Measurements from ENCODE around the gene CNTN4.
"Not testable (repeated sequence)": the region's sequence is repeated elsewhere in the genome, so short reads cannot be mapped to it uniquely, and the experiment has no call there.

CNTN4 gene

DNA sequence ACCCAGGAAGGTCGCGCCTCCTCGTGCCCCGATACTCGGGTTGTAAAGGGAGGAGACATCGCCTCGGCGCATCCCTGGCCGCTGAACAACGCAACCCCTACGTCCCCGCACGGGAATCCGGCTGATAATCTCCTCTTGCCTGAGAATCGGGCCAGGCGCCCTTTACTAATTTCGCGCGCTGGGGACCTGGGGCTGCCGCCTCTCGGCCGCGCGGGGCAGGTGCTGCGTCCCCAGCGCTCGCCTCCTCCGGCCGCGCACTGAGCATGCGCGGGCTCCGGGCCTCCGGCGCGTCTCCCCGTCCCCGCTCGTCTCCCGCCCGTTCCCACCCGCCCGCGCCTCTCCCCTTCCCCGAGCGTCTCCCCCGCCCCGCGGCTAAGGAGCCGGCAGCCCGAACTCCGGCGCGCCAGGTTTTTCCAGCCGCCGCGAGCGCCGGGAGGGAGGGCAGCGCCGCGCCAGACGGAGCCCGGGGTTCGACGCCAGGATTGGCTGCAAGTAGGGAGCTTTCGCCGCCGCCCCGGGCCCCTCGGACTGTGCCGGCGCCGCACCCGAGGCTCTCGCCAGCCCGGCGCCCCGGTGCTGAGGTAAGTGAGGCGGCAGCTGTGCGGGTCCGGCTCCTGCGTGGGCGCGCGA is at the start of gene CNTN4:
TSS of gene CNTN4 (plus strand) at position 469 of the 630 bp plus-strand sequence.
- DNase-seq = peak; percentile 64

DNA sequence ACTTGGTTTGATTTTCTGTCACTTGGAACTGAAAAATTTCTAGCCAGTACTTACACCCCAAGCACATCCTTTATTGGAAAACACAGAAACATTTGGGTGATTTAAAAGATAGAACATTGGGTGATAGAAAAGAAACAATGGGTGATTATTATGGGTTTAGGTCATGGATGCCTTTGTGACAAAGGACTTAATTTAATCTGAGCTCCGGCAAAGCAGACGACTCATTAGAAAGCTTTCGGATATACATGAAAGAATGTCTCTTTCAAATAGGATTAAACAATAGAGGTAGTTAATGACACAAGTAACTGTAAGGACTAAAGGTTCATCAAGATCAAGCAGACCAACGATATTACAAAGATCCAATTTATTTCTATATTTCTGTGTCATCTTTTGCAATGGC is 37.3 kb upstream of the CNTN4 start:
- DNase-seq = no peak

GRCh38 chr3:2071531-2071930 is 27.1 kb upstream of the CNTN4 start:
- no peak for DNase-seq

- DNase-seq = no peak
These were observed 19.8 kb upstream of the CNTN4 start for GRCh38 chr3:2078821-2079220.

DNA sequence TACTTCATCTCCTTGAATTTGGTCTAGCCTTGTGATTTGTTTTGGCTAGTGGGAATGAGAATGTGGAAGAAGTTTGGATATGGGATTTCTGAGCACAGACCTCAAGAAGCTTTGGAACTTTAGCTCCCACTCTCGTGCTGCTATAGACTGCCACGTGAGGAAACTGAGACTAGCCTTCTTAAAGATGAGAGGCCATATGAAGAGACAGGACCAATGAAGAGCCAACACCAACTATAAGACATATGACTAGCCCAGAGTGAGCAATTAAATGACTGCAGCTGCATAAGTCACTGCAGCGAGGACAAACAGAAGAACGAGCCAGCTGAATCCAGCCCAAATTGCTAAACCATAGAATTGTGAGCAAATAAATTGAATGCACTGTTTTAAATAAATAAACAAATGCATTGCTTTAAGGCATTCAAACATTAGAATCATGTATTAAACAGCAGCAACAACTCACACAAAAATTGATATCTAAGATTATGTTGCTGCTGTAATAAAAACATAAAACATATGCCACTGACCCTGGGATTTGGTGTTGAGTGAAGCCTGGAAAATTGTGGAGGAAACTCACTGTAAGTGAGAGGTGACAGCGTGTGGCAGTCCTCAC is 15.7 kb upstream of the CNTN4 start:
- no peak for DNase-seq

GRCh38 chr3:2083558-2083957 is 15.1 kb upstream of the CNTN4 start:
- not testable (repeated sequence) for DNase-seq

DNA sequence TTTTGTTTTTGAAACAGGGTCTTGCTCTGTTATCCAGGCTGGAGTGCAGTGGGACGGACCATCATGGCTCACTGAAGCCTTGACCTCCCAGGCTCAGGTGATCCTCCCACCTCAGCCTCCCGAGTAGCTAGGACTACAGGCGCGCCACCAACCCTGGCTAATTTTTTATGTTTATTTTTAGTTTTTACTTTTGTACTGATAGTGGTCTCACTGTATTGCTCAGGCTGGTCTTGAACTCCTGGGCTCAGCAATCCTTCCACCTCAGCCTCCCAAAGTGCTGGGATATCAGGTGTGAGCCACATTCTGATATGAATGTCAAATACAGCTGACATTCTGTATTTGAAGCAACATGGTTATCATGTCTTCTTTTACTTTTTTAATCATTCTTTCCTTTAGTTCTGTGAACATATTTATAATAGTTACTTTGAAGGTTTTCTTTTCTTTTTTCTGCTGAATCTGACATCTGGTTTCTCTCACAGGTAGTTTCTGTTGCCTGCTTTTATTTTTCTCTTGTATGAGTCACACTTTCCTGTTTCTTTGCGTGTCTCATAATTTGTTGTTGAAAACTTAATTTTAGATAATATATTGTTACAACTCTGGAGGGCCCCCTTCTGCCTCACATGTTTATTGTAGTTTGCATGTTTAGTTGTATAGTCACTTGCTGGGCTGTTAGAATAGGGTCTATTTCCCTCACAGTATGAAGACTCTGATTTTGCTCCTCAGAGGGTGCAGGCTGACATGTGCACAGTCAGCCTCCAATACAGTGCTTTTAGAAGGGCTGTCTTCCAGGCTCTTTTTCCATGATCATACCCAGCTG is 8.4 kb upstream of the CNTN4 start:
- DNase-seq = no peak

DNA sequence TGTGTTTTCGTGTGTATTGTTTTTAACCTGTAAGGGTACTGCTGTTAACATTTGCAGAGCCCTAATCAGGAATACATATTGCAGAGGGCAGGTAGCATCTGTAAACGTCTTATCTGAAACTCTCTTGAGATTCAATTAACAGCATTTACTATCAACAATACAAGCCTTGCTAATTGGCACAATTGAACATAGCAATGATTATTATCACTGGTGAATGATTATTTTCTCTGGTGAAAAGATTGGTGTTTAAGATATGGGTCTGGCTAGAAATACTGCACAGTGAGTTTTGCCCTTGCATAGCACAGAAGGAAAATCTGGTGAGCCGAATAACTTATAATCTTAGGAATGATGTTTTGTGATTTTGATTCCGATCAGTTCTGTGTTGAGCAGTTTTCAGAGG is 5.9 kb upstream of the CNTN4 start:
- no peak for DNase-seq

GRCh38 chr3:2094941-2095340 is 3.7 kb upstream of the CNTN4 start:
- no peak for DNase-seq

DNA sequence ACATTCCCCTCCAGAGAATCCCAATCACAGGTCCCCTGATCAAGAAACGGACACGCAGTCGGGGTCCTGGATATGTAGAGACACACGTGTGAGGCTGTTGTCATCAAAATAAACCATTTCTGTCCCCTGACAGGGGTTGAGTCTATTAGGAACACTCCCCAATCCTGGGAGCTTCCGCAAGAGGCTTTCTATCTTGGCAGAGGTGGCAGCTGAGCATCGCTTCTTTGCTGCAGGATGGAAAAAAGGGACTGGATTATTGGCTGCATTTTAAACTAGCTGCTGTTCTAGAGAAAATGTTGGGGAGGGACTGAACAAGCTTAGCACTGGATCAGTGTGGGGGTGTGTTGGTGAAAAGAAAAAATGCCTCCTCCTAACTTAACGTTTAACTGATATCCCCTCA is 2.5 kb upstream of the CNTN4 start:
- no peak for DNase-seq

DNA sequence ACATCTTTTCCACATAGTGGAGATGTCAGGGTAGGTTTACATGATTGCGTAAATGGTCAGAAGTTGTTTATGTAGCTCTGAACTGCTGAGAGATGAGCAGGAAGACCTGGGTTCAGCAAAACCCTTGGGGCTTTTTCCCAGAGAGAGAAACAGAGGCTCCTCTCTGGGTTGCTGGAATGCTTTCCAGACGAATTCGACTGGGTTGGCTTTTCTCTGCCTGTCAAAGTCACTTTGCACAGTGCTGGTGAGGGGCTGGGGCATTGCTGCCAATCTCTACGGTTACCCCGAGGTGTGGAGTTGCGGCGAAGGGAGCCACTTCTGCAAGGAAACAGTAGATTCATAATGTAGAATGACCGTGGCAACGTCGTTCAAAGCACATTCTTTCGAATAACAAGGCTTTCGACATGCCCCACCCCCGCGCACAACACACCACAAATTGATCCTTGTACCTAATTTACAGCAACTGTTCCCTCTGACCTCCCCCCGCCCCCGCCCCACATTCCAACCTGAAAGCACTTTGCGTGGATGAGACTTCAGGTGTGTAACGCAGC is 950 bp upstream of the CNTN4 start:
- no peak for DNase-seq

- DNase-seq = no peak
These were observed 484 bp downstream of the CNTN4 start for GRCh38 chr3:2099028-2099671.

DNA sequence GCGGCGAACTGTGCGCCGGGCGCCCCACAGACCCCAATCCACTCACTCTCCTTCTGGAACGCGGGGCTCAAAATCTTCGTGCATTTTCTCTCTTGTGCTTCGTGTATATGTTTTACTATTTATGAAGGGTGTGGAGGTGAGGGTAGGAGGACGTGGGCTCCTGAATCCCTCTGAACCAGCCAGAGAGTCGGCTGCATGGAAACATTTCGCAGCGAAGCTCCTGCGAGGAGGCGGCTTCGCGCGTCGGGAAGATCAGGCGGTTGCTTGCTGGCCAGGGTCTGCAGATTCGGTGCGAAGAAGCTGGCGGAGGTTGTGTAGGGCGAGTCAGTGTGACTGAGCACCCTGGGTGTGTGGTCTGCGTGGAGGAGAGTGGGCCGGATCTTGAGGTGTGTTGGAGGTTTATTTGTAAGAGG is 1.1 kb downstream of the CNTN4 start:
- DNase-seq = no peak

- DNase-seq = no peak
These were observed 7.8 kb downstream of the CNTN4 start for GRCh38 chr3:2106438-2106837.

DNA sequence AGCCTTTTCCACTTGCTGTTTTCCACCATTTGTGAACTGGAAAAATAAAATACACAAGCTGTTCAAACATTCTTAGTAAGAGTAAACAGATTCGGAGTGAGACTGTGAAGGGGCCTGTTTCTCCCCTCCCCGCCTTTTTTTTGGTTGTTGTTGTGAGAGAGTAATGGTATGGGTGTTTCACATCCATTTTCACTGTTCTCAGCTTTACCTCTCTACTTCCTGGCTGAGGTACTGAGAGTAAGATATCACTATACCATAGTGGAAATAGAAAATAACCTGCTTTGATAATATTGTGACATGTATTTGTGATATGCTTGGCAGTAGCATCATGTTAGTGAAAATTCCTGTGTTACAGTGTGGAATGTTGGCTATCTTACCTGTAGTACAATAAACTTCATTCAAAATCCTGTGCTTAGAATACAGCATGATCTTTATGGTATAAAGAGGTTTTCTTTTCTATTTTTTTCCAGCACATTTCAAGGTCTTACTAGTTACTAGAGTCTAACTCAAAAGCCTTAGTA is 12.0 kb downstream of the CNTN4 start:
- DNase-seq = no peak

- no peak for DNase-seq
These were observed 16.1 kb downstream of the CNTN4 start for GRCh38 chr3:2114617-2115275.

GRCh38 chr3:2130726-2131125 is 32.1 kb downstream of the CNTN4 start:
- no peak for DNase-seq

GRCh38 chr3:2133146-2133545 is 34.5 kb downstream of the CNTN4 start:
- no peak for DNase-seq

GRCh38 chr3:2137651-2138050 is 39.0 kb downstream of the CNTN4 start:
- no peak for DNase-seq

GRCh38 chr3:2141482-2141881 is 42.8 kb downstream of the CNTN4 start:
- no peak for DNase-seq

DNA sequence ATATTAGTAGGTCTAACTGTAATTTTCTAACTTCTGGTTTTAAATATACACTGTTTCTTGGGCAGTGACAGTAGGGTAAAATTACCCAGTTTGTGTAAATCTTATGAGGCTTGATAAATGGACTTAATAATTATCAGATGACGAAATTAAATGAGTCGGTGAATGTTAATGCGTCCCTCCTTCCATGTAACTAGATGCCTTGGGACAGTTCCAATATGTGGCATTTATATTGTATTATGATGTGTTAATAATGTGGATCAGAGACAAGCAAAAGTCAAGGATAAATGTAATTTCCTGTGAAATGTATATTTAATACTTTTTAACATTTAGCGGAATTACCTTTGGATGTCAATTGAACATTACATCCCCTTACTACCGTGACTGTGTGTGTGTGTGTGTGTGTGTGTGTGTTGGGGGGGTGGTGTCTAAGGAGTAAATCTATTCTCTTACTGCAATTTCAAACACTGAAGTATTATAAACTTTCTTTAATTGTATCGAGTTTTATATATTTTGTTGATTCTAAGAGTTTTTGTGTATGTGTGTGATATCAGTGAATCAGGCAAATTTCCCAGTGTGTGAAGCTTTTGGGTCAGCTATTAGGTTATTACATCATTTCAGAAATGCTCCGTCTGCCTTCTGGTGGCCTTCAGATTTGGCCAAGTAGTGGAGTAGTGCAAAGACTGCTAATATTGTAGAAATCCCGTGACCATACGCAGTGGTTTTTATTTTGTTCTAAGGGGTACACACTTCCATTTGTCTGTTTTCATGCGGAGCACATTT is 50.1 kb downstream of the CNTN4 start:
- no peak for DNase-seq

GRCh38 chr3:2153053-2153452 is 54.4 kb downstream of the CNTN4 start:
- no peak for DNase-seq
